NCI-H1417 treated with DMSO at 0.1 percent for 48 hours (cell line): ENCODE measurements around the gene SLC35F1.

Source experiments
- DNase-seq: peaks from one replicate; lab custom pipeline; 2025; lab: John Stamatoyannopoulos, UW

Gene SLC35F1

DNA sequence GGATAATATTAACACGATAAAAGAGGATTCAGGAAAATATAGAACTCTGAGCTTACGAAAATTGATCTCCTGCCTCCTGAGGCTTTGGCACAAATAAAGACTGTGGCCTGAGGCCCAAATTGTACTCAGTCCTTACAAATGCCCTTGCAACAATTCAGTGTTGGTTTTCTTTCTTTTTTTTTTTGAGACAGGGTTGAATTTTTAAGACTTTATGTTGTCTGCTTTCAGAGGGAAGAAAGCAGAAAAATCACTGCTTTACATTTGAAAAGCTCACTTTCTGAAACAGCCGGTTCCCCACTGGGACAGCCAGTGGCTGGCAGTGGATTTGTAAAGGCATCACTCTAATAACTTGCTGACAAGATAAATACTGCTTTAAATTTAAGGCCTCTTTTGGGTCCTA, 290.5 kb downstream of the SLC35F1 start:
- no peak for DNase-seq

DNA sequence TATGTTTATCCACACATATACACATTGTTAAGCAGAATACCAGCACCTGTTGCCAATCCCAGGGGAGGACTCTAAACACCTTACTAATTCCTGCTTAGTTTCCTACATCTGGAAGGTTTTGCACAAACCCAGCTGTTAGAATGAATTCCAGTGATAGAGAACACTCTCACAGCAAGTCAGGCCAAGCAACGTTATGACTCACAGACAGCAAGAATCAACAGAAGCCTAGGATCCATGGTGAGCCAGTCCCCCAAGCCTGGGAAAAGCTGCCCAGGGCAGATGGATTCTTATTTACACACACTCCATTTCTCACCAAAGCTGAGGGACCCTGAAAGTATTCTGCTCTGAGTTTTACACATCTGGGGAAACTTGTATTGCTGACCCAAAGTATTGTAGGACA, 291.7 kb downstream of the SLC35F1 start:
- DNase-seq = no peak

DNA sequence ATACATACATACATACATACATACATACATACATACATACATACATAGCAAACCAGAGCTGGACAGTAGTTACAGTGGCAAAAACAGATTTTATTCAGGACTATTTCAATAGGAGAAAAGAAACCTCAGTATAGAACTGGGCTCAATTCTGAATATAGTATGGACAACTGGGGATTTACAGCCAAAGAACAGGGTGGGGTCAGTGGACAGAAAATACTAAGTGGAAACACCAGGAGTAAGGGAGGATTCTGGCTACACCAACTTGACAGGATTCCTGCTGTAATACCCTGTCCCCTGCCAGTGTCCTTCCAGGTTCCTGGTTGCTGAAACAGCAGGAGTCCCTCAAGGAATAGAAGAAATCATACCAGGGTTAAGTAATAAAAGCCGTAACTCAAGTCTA, 293.1 kb downstream of the SLC35F1 start:
- DNase-seq = no peak

DNA sequence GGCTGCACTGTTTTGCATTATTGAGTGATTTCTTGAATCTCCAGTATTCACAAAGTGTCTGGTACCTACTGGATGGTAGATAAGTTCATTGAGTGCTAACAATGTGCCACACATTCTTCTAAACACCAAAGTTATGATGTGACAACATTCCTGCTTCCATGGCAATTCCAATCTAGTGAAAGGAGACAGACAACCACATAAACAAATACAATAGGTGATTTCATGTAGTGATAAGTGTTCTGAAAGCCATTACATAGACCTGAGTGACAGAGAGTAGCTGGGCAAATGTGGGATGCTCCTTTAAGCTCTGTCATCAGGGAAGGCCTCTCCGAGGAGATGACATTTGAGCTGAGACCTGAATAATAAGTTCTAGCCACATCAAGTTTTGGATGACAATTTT, 295.5 kb downstream of the SLC35F1 start:
- no peak for DNase-seq

DNA sequence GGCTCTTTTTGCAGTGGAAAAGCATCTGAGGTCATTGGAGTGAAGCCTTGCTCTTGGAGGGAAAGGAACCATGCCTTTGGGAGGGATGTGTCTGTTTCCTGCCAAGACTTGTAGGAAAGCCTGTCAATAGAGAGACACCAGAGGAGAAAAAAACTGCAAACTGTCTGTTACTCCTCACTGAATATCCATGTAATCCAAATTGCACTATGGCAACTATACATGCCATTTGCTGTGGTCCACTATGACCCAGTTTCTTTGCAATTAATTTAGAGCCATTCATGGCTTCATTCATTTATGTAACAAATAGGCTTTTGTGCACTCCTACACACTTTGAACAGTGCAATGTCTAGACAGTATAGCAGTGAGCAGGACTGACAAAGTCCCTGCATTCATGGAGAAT, 296.5 kb downstream of the SLC35F1 start:
- no peak for DNase-seq

DNA sequence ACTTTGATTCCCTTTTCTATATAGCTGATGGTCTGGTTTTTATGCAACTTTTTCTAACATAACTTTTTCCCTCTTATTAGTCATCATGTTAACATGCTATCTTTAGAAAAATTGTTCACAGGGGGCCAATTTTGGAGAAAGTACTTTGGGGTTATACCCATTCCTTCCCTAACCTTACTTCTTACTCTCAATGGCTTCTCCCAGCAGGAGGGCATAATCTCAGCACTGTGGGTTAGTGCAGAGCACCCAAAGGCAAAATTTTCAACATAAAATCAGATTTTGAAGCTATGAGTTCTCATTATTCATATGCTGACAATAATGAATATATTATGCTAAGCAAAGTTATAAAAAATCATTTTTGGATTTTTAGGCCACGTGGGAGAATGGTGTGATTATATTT, 299.2 kb downstream of the SLC35F1 start:
- DNase-seq = no peak

DNA sequence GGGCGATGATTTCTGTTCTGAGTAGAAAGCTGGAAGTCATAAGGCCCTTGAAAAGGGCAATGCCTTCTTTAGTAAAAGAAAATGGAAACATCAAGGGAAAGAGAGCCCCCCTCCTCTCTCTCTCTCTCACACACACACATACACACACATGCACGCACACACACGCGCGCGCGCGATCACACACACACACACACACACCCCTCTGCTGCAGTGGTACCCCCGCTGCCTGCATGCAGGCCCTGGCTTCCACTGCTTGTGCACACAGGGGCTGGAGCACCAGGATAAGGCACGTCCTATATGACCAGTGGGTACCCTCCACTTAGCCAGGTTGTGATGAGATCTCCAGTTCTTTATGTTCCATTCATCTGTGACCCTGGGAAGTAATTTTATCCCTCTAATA, 300.9 kb downstream of the SLC35F1 start:
- DNase-seq = no peak

DNA sequence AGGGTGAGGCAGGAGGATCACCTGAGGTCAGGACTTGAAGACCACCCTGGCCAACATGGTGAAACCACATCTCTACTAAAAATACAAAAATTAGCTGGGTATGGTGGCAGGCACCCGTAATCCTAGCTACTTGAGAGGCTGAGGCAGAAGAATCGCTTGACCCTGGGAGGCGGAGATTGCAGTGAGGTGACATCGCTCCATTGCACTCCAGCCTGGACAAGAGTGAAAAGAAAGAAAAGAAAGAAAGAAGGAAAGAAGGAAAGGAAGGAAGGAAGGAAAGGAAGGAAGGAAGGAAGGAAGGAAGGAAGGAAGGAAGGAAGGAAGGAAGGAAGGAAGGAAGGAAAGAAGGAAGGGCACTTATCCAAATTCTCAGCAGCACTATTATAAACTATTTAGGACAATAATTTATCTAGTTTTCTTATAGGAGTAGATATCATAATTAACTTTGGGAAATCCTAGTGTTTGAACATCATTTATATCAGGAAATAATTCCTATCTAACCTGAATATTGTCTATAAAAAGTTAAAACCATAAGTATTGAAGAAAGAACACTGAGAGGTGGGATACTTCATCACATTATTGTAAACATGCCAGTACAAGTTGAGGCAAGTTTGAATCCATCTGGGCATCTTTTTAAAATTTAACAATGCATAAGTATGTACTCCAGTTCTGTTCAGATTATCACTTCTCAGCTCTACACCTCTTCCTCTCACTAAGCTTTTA, 305.5 kb downstream of the SLC35F1 start:
- no peak for DNase-seq

DNA sequence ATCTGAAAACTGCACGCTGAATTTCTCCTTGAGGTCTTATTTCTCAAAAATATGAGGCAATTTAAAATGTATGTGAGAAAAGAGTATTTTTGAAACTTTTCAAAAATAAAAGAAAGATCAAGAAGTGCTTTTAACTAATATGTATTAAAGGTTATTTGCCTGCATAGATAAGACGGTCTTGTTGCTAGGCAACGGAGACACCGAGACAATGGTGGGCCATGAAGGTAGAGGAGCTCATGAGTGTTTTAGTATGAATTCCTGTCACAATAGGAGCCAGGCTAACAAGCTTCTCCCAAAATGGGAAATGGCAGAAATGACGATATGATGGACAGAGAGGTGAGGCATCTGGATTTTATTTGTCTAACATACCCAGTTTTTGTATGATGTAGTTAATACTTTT, 308.2 kb downstream of the SLC35F1 start:
- DNase-seq = no peak

DNA sequence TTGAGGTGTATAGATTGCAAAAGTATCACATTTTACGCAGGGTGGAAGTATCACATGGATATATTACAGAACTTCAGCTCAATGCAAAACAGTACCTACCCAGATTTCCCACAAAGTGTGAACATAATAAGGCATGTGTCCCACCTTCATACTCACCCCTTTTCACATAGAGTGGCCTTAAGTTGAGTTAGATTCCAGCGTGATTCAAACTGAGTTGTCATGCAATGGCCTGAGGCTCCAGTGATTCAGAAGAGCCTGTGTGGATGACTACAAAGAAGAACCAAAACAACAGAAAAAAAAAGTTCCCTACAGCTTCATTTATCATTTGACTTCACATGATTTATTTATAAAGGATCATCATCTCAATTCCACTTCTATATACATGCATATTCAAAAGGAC, 309.7 kb downstream of the SLC35F1 start:
- DNase-seq = no peak

DNA sequence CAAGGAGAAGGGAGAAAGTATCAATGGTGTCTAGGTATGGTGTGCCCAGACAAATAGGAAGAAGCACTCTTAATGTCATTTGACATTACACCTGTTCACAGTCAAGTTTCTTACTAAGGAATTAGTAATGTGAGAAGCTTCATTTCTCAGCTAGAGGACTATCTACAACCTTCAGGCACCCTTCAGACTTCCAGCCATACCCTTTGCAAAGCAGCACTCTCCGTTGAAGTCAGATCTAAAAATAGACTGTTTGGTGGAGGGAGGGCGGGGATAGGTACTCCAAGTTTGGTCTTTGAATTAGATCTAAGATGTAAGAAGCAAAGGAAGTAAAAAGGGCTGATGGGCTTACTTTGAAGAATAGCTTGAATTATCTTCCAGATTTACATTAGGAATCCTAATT, 311.1 kb downstream of the SLC35F1 start:
- DNase-seq = no peak

DNA sequence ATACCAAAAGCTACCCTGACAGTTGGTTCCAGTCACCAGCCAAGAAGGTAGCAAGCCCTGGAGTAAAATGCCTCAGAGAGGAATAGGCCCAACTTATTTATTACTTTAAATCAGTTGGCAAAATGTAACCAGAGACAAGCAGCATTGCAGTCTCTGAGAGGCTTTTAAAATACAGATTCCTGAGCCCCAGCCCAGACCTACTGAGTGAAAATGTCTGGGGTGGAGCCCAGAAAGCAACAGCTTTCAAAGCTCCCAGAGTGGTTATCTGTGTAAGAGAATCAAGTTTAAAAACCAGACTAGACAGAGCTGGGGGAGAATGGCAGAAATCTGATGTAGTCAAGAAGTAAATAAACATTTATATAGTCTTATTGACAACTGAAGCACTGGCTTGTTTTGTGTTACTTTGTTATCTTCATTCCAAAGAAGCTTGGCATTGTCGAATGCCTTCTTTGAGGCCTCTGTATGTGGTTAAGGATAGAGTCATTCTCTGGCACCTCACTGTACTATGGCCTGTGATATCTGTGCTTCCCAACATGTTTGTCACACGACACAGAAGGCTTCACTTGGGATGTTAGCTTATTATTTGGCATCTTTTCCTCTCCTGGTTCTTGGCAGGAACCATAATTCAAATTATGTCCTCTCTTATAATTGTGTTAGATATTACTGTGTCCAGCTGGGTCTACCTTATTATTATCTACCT, 313.5 kb downstream of the SLC35F1 start:
- no peak for DNase-seq

DNA sequence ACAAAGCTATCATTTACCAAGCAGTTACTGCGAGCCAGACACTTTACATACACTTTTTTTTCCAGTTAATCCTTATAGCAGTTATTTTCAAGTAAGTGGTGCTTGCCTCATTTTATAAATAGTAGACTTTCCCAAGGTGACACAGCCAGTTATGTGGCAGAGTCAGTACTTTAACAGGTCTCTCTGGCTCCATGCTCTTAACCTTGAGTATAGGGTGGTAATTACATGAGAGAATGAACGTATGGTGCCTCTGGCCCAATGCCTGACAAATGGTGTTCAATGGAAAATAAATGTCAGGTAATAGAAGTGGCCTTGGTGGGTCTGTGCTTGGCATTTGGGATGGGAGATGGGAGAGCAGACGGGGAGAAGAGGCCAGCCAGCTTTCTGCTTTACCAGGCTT, 316.3 kb downstream of the SLC35F1 start:
- no peak for DNase-seq

DNA sequence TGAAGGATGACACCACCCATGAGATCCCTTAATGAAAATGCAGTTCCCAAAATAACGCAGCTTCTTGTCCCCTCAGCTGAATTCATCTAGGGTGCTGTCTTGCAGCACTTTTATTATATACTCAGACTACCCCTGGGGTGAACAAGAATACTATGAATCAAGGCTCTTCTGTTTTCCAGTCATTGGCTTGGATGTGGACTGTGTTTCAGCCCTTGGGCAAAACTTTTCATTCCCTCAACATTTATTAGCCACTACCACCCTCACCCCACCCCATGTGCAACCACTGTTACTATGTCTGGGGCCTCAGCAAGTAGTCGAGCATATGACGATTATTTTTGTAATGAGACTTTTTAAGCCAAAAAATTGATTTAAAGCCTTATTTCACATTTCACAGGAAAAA, 321.8 kb downstream of the SLC35F1 start:
- no peak for DNase-seq

DNA sequence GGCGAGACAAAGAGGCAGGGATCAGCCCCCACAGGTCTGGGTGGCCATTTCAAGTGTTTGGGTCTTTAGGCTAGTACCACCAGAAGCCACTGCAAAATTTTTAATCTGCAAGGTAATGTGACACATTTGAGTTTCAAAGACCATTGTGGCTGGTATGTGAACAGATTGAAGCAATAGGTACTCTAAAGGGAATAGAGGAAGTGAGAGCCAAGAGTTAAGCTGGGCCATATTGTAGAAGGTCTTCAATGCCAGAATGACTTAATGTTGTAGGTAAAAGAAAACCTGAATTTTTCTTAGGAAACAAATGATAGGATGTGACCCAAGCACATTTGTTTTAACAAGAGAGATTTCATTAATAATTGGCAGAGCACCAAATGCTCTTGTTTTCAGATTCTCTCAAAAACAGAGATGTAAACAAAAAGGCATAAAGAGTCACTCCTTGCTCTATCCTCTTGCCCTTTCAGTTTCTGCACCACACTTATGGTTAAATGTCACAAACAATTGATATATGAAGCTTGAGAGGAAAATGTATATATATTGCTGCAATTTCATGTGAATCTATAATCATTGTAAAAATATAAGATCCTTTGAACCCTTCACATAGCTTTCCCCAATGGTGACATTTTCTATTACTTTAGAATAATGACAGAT, 333.9 kb downstream of the SLC35F1 start:
- no peak for DNase-seq

DNA sequence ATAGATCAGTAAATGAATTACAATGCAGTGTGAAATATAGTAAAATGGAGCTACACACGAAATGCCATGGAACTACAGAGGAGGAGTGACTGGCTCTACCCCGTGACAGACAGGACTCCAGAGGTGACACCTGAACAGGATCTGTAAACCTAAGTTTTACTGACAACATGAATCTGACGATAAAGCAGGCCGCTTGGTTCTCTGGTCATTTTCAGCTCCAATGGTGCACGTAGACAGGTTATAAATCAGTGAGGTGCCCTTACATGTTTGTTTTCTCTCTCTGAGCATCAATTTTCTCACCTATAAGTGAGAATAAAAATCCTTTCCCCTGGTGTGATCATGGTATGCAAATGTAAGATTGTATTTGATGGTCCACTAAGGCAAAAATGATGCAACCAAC, 339.3 kb downstream of the SLC35F1 start:
- no peak for DNase-seq

DNA sequence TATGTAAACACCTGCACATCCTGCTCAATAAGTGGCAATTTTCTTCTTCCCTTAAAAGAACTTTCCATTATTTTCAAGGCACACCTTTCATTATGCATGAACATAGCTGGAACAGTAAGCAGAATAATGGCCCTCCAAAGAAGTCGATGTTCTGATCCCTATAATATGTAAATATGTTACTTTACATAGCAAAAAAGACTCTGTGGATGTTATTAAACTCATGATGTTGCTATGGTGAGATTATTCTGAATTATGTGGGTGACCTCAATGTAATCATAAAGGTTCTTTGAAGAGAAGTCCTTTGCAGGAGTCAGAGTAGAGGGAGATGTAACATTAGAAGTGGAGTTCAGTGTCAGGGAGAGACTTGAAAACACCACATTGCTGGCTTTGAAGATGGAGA, 341.1 kb downstream of the SLC35F1 start:
- no peak for DNase-seq

DNA sequence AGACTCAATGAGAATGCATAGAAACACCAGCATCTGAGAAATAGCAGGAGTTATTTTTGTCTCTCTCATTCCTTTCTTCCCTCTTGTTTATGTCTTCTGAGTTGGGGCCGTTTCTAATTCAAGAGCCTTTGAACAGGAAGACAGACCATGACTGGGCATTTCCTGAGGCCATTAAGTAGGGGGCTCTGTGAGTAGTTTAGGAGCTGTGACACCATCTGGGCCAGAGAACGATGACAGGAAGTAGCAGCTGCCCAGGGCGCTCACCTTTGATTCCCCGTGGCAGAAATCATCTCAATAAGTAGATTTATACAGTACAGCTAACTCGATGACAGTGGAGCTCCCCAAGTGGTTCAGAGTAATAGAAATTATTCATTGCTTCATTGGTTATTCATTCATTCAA, 342.6 kb downstream of the SLC35F1 start:
- DNase-seq = no peak

DNA sequence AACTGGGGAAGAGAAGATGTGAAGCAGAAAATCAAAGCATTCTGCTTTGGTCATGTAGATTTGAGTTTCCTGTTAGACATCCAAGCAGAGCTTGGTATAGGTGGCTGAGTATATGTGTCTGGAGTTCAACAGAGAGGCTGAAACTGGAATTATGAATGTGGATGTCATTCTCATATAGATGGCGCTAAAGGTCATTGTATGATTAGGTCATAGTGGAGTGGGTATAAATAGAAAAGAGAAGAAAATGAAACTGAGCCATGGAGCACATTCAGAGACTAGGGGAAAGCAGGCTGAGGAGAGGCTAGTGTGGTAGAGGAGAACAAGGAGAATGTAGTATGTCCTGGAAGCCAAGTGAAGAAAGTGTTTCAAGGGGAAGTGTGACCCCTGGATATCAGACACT, 345.4 kb downstream of the SLC35F1 start:
- no peak for DNase-seq

DNA sequence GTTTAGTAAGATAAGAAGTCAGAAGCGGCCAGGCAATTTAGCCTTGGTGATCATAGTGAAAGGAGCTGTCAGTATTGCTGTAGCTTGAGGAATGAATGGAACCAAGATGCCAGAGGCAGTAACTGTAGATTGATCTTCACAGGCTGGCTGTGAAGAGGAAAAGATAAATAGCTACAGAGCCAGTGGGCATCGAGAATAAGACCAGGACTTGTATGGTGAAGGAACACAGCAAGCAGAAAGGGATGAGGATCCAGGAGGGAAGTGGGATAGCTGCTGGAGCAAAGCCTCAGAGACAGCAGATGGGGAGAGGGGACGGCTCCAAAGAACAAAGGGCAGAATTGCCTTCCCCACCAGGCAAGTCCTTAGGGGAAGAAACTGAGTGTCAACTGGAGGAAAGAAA, 346.7 kb downstream of the SLC35F1 start:
- DNase-seq = no peak

DNA sequence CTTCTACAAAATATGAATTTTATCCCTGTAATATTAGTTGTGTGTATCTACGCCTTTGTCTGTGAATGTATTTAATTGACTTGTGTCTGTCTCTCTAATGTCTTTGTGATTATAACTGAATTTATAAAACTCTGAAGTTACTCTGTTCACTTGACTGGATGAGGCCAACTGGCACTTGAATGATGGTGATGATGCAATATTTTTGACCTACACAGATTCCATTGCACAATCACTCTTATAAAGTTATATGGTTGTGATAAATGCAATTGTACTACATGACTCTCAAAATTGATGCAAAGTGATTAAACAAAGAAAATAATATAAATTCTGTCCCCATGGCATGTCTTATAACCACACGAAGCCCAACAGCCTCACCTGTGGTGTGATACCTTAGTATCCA, 353.8 kb downstream of the SLC35F1 start:
- no peak for DNase-seq

DNA sequence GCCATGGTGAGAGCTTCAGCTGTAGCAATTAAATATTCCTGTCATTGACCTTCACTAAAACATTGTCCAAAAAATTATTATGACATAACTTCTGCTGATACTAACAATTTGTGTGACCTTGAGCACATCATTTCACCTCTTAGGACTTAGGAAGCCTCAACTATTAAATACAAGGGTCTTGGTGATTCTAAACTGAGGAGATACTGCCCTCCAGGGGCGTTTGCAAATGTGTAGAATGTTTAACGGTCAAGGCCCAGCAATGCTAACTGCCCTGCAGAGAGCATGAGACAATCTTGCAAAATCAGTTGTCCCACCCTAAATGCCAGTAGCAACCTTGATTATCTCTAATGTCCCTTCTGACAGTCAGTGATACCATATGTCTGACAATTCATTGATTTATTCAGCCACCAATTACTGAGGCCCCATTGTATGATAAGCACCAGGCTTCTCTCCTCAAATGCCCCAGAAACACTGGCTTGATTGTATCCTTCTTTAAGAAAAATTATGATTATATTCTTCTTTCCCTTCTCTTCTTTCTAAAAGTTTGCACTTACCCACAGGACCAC, 356.9 kb downstream of the SLC35F1 start:
- no peak for DNase-seq

DNA sequence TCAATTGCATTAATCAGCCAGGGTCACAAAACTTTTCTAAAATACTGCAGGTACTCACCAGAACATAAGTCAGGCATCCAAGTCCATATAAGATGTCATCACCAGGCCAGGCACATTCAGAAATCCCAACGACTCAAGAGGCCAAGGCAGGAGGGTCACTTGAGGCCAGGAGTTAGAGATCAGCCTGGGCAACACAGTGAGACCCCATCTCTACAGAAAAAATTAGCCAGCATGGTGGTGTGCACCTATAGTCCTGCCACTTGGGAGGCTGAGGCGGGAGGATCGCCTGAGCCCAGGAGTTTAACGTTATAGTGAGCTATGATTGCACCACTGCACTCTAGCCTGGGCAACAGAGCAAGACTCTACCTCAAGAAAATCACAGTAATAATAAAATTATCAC, 362.6 kb downstream of the SLC35F1 start:
- DNase-seq = no peak
